Measurements from ENCODE around the gene NUDT8.
"Not testable (repeated sequence)": the region's sequence is repeated elsewhere in the genome, so short reads cannot be mapped to it uniquely, and the experiment has no call there.

Gene NUDT8

GRCh38 chr11:67596753-67597300 lies 32.9 kb downstream of the NUDT8 start:
- no peak for DNase-seq (ENCODE audit: low read depth in 3 of 3, low spot score in 1 of 3)

- no peak for DNase-seq (ENCODE audit: low read depth in 3 of 3, low spot score in 1 of 3)
Measured at GRCh38 chr11:67594480-67594879, 35.3 kb downstream of the NUDT8 start.

DNA sequence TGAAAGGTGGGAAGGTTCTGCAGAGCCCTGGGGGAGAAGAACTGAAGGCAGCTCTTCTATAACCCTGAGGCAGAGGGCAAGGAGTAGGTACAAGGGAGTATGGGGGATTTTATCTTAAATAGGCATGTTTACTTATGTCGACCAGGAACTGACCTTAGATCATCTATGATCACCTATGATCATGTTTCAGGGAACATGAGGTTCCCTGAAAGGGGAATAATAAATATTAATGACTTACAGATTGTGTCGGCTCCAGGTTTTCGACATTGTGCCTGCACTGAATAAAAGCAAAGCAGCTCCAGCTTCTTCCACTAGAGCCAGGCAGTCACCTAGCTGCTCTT lies 36.2 kb downstream of the NUDT8 start:
- DNase-seq (ENCODE audit: low read depth in 3 of 3, low spot score in 1 of 3): no peak

DNA sequence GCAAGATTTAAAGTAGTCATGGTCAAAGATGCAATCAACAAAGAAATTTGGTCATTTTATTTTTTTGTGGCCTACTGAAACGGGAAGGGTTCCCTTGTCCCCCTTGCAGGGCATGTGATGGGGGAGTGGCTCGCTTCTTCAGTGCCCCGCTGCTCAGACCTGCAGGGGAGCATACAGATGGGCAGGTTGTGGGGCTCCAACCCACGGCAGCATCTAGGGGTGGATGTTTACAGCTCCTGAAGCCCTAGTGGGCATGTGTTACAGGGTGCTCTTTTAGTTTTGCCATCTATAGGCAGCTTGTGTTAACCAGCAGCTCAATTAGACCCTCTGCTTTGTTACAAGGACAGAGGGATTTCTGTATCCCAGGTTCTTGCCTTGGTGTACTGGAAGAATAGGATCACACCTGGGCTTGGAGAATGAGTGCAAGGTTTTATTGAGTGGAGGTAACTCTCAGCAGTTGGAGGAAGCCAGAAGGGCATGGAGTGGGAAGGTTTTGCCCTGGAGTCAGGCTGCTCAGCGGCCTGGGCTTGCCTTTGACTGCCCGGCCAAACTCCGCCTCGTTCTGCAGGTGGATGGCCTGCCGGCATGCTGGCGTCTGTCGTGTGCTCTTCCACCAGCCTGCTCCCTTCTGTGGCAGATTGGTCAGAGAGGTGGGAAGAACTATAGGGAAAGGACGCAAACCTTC lies 36.7 kb downstream of the NUDT8 start:
- DNase-seq (ENCODE audit: low read depth in 3 of 3, low spot score in 1 of 3): no peak

GRCh38 chr11:67588899-67589415 lies 40.8 kb downstream of the NUDT8 start:
- not testable (repeated sequence) for DNase-seq (ENCODE audit: low read depth in 3 of 3, low spot score in 1 of 3)

DNA sequence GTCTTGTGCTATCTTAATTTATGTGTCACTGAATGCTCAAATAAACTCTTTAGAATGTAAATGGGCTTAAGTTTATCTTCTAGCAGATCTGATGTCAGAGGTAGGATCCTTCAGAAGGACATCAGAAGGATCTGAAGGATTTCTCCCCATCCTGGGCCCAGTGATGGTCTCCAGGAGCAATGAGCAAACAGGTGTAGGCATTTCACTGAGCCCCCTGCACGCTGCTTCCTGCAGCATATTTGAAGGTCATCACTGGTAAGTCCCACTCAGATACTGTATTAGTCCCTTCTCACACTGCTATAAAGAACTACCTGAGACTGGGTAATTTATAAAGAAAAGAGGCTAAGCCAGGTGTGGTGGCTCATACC lies 41.6 kb downstream of the NUDT8 start:
- no peak for DNase-seq (ENCODE audit: low read depth in 3 of 3, low spot score in 1 of 3)

DNA sequence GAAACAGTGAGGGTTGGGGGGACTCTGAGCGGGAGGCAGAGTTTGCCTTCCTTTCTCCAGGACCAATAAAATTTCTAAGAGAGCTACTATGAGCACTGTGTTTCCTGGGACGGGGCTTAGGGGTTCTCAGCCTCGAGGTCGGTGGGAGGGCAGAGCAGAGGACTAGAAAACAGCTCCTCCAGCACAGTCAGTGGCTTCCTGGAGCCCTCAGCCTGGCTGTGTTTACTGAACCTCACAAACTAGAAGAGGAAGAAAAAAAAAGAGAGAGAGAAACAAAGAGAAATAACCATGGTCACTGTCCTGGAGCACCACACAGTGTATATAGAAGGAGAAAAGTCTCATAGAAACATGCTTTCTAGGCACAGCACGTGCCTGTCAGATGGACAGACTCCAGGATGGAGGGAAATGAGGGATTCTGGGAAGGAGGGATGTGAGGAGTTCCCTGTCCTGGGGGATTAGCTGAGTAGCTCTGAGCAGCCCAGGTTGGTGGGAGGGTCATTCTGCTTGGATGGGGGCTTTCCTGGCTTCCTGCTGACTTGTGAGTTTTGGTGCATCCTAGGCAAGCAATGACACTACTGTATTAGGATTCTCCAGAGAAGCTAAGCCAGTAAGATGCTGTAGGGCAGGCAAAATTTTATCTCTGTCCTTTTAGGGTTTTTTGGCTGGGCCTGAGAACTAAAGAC lies 43.0 kb downstream of the NUDT8 start:
- DNase-seq (ENCODE audit: low read depth in 3 of 3, low spot score in 1 of 3): no peak

DNA sequence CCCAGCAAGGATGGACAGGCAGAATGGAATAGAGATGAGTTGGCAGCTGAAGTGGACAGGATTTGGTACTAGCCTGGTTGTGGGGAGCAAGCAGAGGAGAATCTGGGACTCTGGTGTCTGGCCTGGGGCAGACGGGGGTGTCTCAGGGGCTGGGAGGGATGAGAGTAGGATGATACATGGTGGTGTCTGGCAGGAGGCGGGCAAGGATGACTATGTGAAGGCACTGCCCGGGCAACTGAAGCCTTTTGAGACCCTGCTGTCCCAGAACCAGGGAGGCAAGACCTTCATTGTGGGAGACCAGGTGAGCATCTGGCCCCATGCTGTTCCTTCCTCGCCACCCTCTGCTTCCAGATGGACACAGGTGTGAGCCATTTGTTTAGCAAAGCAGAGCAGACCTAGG lies 43.8 kb downstream of the NUDT8 start:
- no peak for DNase-seq (ENCODE audit: low read depth in 3 of 3, low spot score in 1 of 3)

- DNase-seq (ENCODE audit: low read depth in 3 of 3, low spot score in 1 of 3): no peak
Measured at GRCh38 chr11:67584881-67585873, 44.6 kb downstream of the NUDT8 start.

GRCh38 chr11:67584205-67584880 lies 45.4 kb downstream of the NUDT8 start:
- DNase-seq (ENCODE audit: low read depth in 3 of 3, low spot score in 1 of 3): peak in 1 of 3 donors; percentile 18

GRCh38 chr11:67583247-67584204 lies 46.2 kb downstream of the NUDT8 start, which contains the start of gene GSTP1:
Gene GSTP1, plus strand, starts transcription at chr11:67583812. Its CDS starts 32 bp downstream, at chr11:67583844.
- peak; percentile 40 to 74 (median 44) for DNase-seq (ENCODE audit: low read depth in 3 of 3, low spot score in 1 of 3)

DNA sequence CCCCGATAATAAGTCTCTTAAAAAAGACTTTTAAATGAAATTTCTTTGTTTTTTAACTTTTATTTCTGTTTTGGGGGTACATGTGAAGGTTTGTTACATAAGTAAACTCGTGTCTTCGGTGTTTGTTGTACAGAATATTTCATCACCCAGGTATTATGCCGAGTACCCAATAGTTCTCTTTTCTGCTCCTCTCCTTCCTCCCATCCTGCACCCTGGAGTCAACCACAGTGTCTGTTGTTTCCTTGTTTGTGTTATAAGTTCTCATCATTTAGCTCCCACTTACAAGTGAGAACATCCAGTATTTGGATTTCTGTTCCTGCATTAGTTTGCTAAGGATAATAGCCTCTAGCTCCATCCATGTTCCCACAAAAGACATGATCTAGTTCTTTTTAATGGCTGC lies 47.7 kb downstream of the NUDT8 start:
- no peak for DNase-seq (ENCODE audit: low read depth in 3 of 3, low spot score in 1 of 3)

- DNase-seq (ENCODE audit: low read depth in 3 of 3, low spot score in 1 of 3): no peak
Measured at GRCh38 chr11:67581469-67581868, 48.3 kb downstream of the NUDT8 start.

DNA sequence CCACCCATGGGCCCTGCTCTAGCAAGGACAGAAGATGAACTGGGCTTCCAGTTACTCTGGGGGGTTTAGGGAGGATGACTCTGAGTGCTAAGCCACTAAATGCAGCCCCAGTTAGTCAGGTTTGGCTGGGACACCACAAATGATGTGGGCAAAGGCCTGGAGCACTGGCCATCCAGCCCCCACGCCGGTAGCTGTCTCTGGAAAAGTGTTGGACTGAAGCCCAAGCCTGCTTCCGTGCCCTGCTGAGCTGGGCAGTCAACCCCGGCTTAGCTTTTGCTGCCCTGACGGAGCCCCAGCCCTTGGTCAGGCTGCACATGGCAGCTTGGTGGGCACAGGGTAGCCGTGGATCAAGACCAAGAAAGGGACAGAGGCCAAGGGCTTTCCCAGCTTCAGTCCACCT lies 51.8 kb downstream of the NUDT8 start:
- no peak for DNase-seq (ENCODE audit: low read depth in 3 of 3, low spot score in 1 of 3)

Data from stimulated activated CD4-positive, alpha-beta T cell treated with anti-CD3 and anti-CD28 coated beads, TNF-alpha, amount 100 ng/mL, for 1 hour (primary cell).